ENCODE results near the gene GLIS1.

GRCh38 chr1:53703174-53703573 lies 35.8 kb downstream of the GLIS1 start:
- TF ChIP-seq, protein P1, sequence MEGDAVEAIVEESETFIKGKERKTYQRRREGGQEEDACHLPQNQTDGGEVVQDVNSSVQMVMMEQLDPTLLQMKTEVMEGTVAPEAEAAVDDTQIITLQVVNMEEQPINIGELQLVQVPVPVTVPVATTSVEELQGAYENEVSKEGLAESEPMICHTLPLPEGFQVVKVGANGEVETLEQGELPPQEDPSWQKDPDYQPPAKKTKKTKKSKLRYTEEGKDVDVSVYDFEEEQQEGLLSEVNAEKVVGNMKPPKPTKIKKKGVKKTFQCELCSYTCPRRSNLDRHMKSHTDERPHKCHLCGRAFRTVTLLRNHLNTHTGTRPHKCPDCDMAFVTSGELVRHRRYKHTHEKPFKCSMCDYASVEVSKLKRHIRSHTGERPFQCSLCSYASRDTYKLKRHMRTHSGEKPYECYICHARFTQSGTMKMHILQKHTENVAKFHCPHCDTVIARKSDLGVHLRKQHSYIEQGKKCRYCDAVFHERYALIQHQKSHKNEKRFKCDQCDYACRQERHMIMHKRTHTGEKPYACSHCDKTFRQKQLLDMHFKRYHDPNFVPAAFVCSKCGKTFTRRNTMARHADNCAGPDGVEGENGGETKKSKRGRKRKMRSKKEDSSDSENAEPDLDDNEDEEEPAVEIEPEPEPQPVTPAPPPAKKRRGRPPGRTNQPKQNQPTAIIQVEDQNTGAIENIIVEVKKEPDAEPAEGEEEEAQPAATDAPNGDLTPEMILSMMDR (conservative IDR thresholded peaks at IDR 0.05): no peak
- no peak for TF ChIP-seq EZH2 (IDR thresholded peaks at IDR 0.05; ENCODE audit: low read depth)

All from PC-9 (cell line).